Endothelial cell of umbilical vein (primary cell): ENCODE results near the gene CDKN1A. TPM values are rescaled to one million over a fixed set of nuclear protein-coding genes. Genes with fewer than 3 reads are reported as not detected.
A peak's percentile ranks its signal among the peaks of the same experiment; 100 is the strongest.

Experiments used
- BruUV-seq: library from RNA; stranded (reverse); fragments of 400-500 nt; replicated peaks from 2 replicates; lab custom pipeline; 2021; lab: Mats Ljungman, UMichigan
- CTCF ChIA-PET: fragments of 300-600, 350-600 bp; sonication (Branson Sonifier 250); formaldehyde crosslinking; loops from one replicate; lab custom pipeline; 2021; ENCODE audit warnings: antibody characterized with exemption, inconsistent platforms; lab: Charles Lee
- POLR2A ChIA-PET: fragments of 300-600, 350-600 bp; sonication (Branson Sonifier 250); formaldehyde crosslinking; loops from one replicate; lab custom pipeline; 2021; ENCODE audit warnings: antibody characterized with exemption, inconsistent platforms; lab: Charles Lee
- DNase-seq: peaks from one replicate; pipeline ENCODE4 v3.0.0-alpha.2; 2011; ENCODE audit warnings: low read depth, low spot score
- FAIRE-seq: peaks from 2 replicates; lab custom pipeline; 2011; peaks lifted over from hg19 to GRCh38; lab: Jason Lieb, UNC
- H2AFZ ChIP-seq: 2 replicates; pipeline ENCODE4 v1.6.0; 2012; ENCODE audit warnings: low read depth, low read length, control low read depth, inconsistent platforms
- H3K27ac ChIP-seq: 2 replicates; pipeline ENCODE4 v1.5.1; 2011; ENCODE audit warnings: low read depth, mild to moderate bottlenecking, control low read depth, low read length, moderate library complexity; ENCODE audit not compliant: insufficient read depth
- H3K27me3 ChIP-seq, 2 experiments: 2 replicates each; pipeline versions ENCODE4 v1.6.0 to v1.6.1; 2011; ENCODE audit warnings: low read length in 2 of 2, mixed read lengths in 1 of 2; ENCODE audit not compliant: control insufficient read depth in 2 of 2, insufficient read depth in 2 of 2
- H3K36me3 ChIP-seq, 2 experiments: 2 replicates in 1 of 2; 3 replicates in 1 of 2; pipeline ENCODE4 v1.5.1; 2011; ENCODE audit warnings: low read length in 2 of 2, mild to moderate bottlenecking in 1 of 2, moderate library complexity in 1 of 2; ENCODE audit not compliant: control insufficient read depth in 2 of 2, insufficient read depth in 2 of 2; ENCODE audit errors: extremely low read depth in 1 of 2
- H3K4me1 ChIP-seq: 3 replicates; pipeline ENCODE4 v1.5.1; 2011; ENCODE audit warnings: mild to moderate bottlenecking, low read length; ENCODE audit not compliant: control insufficient read depth, insufficient read depth; ENCODE audit errors: extremely low read depth
- H3K4me2 ChIP-seq: 2 replicates; pipeline ENCODE4 v1.6.1; 2011; ENCODE audit warnings: low read length, control low read depth, mixed read lengths; ENCODE audit not compliant: insufficient read depth
- H3K4me3 ChIP-seq, 3 experiments: fragments of 200-600 bp in 1 of 3; sonication (generic), shearing (Covaris generic) in 1 of 3; replicated peaks in 1 of 3; 2 replicates each; pipeline ENCODE4 v1.5.1; 2011 to 2016; ENCODE audit warnings: control low read depth in 3 of 3, low read length in 3 of 3, mild to moderate bottlenecking in 2 of 3, inconsistent platforms in 1 of 3, low read depth in 1 of 3, moderate library complexity in 1 of 3; ENCODE audit not compliant: insufficient read depth in 1 of 3
- H3K79me2 ChIP-seq: 2 replicates; pipeline ENCODE4 v1.6.0; 2012; ENCODE audit warnings: low read length, inconsistent platforms; ENCODE audit not compliant: control insufficient read depth, insufficient read depth
- H3K9ac ChIP-seq: replicated peaks from 2 replicates; pipeline ENCODE3; 2011; ENCODE audit warnings: low read length, control low read depth; ENCODE audit not compliant: insufficient read depth; ENCODE audit errors: extremely low read depth
- H3K9me1 ChIP-seq: replicated peaks from 3 replicates; pipeline ENCODE4 v1.6.0; 2011; ENCODE audit warnings: mild to moderate bottlenecking, low read length; ENCODE audit not compliant: control insufficient read depth, insufficient read depth; ENCODE audit errors: extremely low read depth
- H3K9me3 ChIP-seq: replicated peaks from 2 replicates; pipeline ENCODE4 v1.5.1; 2012; ENCODE audit warnings: low read length, inconsistent platforms; ENCODE audit not compliant: control insufficient read depth, insufficient read depth
- H4K20me1 ChIP-seq: replicated peaks from 2 replicates; pipeline ENCODE3; 2011; ENCODE audit warnings: mild to moderate bottlenecking, low read length; ENCODE audit not compliant: control insufficient read depth, insufficient read depth; ENCODE audit errors: extremely low read depth
- EZH2 ChIP-seq: IDR thresholded peaks from 2 replicates; pipeline ENCODE4 v1.6.1; 2012; ENCODE audit warnings: borderline replicate concordance, low read depth, mild to moderate bottlenecking, moderate library complexity, low read length, inconsistent platforms; ENCODE audit not compliant: severe bottlenecking
- FOS ChIP-seq: IDR thresholded peaks from 2 replicates; pipeline ENCODE4 v1.6.1; 2011; ENCODE audit warnings: mild to moderate bottlenecking, low read length, moderate library complexity, borderline replicate concordance; ENCODE audit not compliant: insufficient read depth
- GATA2 ChIP-seq: IDR thresholded peaks from 2 replicates; pipeline ENCODE4 v1.7.0; 2011; ENCODE audit warnings: low read depth, mild to moderate bottlenecking, moderate library complexity, mixed read lengths, low read length; ENCODE audit not compliant: insufficient read length, insufficient read depth
- JUN ChIP-seq: IDR thresholded peaks from 2 replicates; pipeline ENCODE4 v1.6.1; 2011; ENCODE audit warnings: borderline replicate concordance, low read depth; ENCODE audit not compliant: insufficient read length, insufficient read depth
- MAX ChIP-seq: IDR thresholded peaks from 2 replicates; pipeline ENCODE4 v1.6.1; 2011; ENCODE audit not compliant: insufficient read depth, insufficient read length
- MYC ChIP-seq: IDR thresholded peaks from one replicate; pipeline ENCODE4 v1.6.1; 2011; ENCODE audit warnings: mild to moderate bottlenecking, low read depth, low read length
- POLR2A ChIP-seq: IDR thresholded peaks from 2 replicates; pipeline ENCODE4 v1.6.1; 2012; ENCODE audit warnings: low read depth, mild to moderate bottlenecking, control low read depth, low read length
- POLR2AphosphoS5 ChIP-seq: IDR thresholded peaks from 2 replicates; pipeline ENCODE4 v1.6.1; 2012; ENCODE audit warnings: low read depth, mild to moderate bottlenecking, control low read depth, low read length, moderate library complexity; ENCODE audit not compliant: insufficient read depth
- dilution Hi-C: fragments of 300-500 bp; cut with MboI; formaldehyde crosslinking; loops from one replicate; pipeline ENCODE4 v1.15.0; 2019; ENCODE audit warnings: low sequenced_read_pairs; ENCODE audit not compliant: extremely low pct_ligation_motif_present
- intact Hi-C: fragments of 100-400 bp; cut with micrococcal nuclease; formaldehyde crosslinking; loops from one replicate; pipeline ENCODE4 v1.10.0; 2022
- polyA plus RNA-seq, 4 experiments: library from polyadenylated mRNA; depleted of rRNA in 3 of 4; stranded (reverse) in 3 of 4; unstranded in 1 of 4; fragments of >200 nt; gene quantifications; 2 replicates each; pipeline versions ENCODE4 v1.2.1 to v1.2.3, GENCODE V29; 2011 to 2012; ENCODE audit warnings: missing spikeins in 1 of 4
- total RNA-seq: library from RNA; stranded (reverse); gene quantifications from 2 replicates; pipeline ENCODE4 v1.2.3, GENCODE V29; 2021
- TF ChIP-seq, protein P1 (sequence below), 2 donors: IDR thresholded peaks; 1 replicate in 1 of 2; 2 replicates in 1 of 2; pipeline ENCODE4 v1.5.1; 2011; ENCODE audit warnings: low read length in 2 of 2, mild to moderate bottlenecking in 2 of 2, moderate library complexity in 2 of 2, control low read depth in 1 of 2, inconsistent platforms in 1 of 2, low read depth in 1 of 2; ENCODE audit not compliant: insufficient read depth in 1 of 2; ENCODE audit errors: extremely low read depth in 1 of 2

Gene CDKN1A
- total and polyA plus RNA-seq, 2 donors (not counting 3 experiments of a cell fraction or from before 2014, with no cell fraction given): 170 to 238 TPM

DNA sequence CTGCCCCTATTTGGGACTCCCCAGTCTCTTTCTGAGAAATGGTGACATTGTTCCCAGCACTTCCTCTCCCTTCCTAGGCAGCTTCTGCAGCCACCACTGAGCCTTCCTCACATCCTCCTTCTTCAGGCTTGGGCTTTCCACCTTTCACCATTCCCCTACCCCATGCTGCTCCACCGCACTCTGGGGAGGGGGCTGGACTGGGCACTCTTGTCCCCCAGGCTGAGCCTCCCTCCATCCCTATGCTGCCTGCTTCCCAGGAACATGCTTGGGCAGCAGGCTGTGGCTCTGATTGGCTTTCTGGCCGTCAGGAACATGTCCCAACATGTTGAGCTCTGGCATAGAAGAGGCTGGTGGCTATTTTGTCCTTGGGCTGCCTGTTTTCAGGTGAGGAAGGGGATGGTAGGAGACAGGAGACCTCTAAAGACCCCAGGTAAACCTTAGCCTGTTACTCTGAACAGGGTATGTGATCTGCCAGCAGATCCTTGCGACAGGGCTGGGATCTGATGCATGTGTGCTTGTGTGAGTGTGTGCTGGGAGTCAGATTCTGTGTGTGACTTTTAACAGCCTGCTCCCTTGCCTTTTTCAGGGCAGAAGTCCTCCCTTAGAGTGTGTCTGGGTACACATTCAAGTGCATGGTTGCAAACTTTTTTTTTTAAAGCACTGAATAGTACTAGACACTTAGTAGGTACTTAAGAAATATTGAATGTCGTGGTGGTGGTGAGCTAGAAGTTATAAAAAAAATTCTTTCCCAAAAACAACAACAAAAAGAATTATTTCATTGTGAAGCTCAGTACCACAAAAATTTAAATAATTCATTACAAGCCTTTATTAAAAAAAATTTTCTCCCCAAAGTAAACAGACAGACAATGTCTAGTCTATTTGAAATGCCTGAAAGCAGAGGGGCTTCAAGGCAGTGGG is 2.1 kb upstream of the CDKN1A start:
- Histone ChIP-seq H3K4me1 (peaks cover 26% of the 10 kb centered on the region), H3K27me3 (no peaks in the 10 kb centered on the region), H3K9me1 (no peaks in the 10 kb centered on the region), H3K9ac (peak overlapping the region; percentile 46), H2AFZ (peak overlapping the region; percentile 47), H3K36me3 (no peaks in the 10 kb centered on the region), H4K20me1 (no peaks in the 10 kb centered on the region), H3K4me3 (no peak overlapping the region), H3K9me3 (no peaks in the 10 kb centered on the region), H3K4me2 (no peak overlapping the region), H3K27ac (peak overlapping the region; percentile 58), H3K79me2 (peaks cover 20% of the 10 kb centered on the region)
- peak; percentile 84 for FAIRE-seq
- BruUV-seq: no TSS peak
- POLR2A ChIA-PET: interaction anchor here (1.0 kb wide), 1 partner anchor 48 kb away, joined by 5 read pairs; no protein-coding TSS in a partner anchor
- dilution Hi-C loops: no loop called here
- CTCF ChIA-PET: interaction anchor here (0.6 to 5.8 kb wide), 6 partner anchors 8 to 68 kb away, joined by 3 to 44 read pairs (median 4); no protein-coding TSS in a partner anchor
- intact Hi-C loops: loop anchor here (2.0 to 5.0 kb wide), 2 partner anchors 28 to 196 kb away; partner anchors contain the start of gene PPIL1
- TF ChIP-seq MYC (no peak), MAX (no peak), JUN (no peak), EZH2 (no peak), POLR2AphosphoS5 (no peak), POLR2A (no peak), GATA2 (no peak), FOS (no peak)
- TF ChIP-seq, protein P1, sequence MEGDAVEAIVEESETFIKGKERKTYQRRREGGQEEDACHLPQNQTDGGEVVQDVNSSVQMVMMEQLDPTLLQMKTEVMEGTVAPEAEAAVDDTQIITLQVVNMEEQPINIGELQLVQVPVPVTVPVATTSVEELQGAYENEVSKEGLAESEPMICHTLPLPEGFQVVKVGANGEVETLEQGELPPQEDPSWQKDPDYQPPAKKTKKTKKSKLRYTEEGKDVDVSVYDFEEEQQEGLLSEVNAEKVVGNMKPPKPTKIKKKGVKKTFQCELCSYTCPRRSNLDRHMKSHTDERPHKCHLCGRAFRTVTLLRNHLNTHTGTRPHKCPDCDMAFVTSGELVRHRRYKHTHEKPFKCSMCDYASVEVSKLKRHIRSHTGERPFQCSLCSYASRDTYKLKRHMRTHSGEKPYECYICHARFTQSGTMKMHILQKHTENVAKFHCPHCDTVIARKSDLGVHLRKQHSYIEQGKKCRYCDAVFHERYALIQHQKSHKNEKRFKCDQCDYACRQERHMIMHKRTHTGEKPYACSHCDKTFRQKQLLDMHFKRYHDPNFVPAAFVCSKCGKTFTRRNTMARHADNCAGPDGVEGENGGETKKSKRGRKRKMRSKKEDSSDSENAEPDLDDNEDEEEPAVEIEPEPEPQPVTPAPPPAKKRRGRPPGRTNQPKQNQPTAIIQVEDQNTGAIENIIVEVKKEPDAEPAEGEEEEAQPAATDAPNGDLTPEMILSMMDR (IDR thresholded peaks at IDR 0.05; ENCODE audit: extremely low read depth in 1 of 2, insufficient read depth in 1 of 2, low read depth in 1 of 2, low read length in 2 of 2): no peak
- peak; percentile 67 for DNase-seq
